ENCODE measurements around the gene PLAU.

GRCh38 chr10:73944356-73945100 is 33.6 kb downstream of the PLAU start:
- TF ChIP-seq POLR2A (IDR thresholded peaks at IDR 0.05) (no peak), CTCF (IDR thresholded peaks at IDR 0.05) (no peak), POLR2AphosphoS5 (IDR thresholded peaks at IDR 0.05) (no peak)
